Activated naive CD8-positive, alpha-beta T cell treated with anti-CD3 and anti-CD28 coated beads for 36 hours (primary cell): ENCODE results near the gene LAPTM4A. TPM values are rescaled to one million over a fixed set of nuclear protein-coding genes. Genes with fewer than 3 reads are reported as not detected.
"Not testable (repeated sequence)": the region's sequence is repeated elsewhere in the genome, so short reads cannot be mapped to it uniquely, and the experiment has no call there.

Source experiments
- DNase-seq: peaks from one replicate; pipeline ENCODE4 v3.0.0; 2021
- H3K27ac Mint-ChIP-seq: one replicate; pipeline ENCODE4 v1.8.0; 2022; ENCODE audit warnings: mild to moderate bottlenecking, moderate library complexity, mixed read lengths
- H3K27me3 Mint-ChIP-seq: one replicate; pipeline ENCODE4 v1.8.0; 2022; ENCODE audit warnings: mild to moderate bottlenecking, mixed read lengths
- H3K36me3 Mint-ChIP-seq: one replicate; pipeline ENCODE4 v1.8.0; 2021; ENCODE audit warnings: mild to moderate bottlenecking, mixed read lengths
- H3K4me1 Mint-ChIP-seq: one replicate; pipeline ENCODE4 v1.8.0; 2021; ENCODE audit warnings: mixed read lengths
- H3K4me3 Mint-ChIP-seq: one replicate; pipeline ENCODE4 v1.8.0; 2022; ENCODE audit warnings: mild to moderate bottlenecking, moderate library complexity, mixed read lengths
- H3K9me3 Mint-ChIP-seq: one replicate; pipeline ENCODE4 v1.8.0; 2022; ENCODE audit warnings: mixed read lengths
- total RNA-seq, 2 experiments: library from RNA; stranded (reverse); gene quantifications; one replicate each; pipeline ENCODE4 v1.2.3, GENCODE V29; 2021

The LAPTM4A gene
- total RNA-seq, 2 experiments from 2014 or later = 20.5 to 20.9 TPM

DNA sequence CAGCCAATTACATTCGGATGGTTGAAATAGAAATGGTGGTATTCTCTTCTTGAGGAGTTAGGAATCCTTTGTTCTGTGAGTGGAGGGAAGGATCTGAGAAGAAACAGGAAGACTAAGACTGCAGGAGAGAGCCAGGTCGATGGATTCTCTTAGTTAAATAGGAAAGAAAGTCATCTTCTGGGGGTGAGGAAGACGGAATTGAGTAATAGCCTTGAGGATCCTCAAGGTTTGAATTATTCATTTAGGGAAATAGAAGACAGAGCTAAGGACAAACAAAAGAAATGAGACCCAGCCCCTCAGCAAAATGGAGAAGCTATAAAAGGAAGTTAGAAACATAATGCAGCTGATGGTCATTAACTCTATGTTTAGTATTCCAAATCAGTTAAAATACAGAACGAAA, 1.8 kb downstream of the LAPTM4A start:
- Mint-ChIP-seq H3K36me3 (no peaks in the 10 kb centered on the region), H3K27me3 (no peaks in the 10 kb centered on the region), H3K27ac (no peak overlapping the region), H3K4me3 (no peak overlapping the region), H3K9me3 (no peaks in the 10 kb centered on the region), H3K4me1 (peaks cover 27% of the 10 kb centered on the region)
- DNase-seq = no peak

DNA sequence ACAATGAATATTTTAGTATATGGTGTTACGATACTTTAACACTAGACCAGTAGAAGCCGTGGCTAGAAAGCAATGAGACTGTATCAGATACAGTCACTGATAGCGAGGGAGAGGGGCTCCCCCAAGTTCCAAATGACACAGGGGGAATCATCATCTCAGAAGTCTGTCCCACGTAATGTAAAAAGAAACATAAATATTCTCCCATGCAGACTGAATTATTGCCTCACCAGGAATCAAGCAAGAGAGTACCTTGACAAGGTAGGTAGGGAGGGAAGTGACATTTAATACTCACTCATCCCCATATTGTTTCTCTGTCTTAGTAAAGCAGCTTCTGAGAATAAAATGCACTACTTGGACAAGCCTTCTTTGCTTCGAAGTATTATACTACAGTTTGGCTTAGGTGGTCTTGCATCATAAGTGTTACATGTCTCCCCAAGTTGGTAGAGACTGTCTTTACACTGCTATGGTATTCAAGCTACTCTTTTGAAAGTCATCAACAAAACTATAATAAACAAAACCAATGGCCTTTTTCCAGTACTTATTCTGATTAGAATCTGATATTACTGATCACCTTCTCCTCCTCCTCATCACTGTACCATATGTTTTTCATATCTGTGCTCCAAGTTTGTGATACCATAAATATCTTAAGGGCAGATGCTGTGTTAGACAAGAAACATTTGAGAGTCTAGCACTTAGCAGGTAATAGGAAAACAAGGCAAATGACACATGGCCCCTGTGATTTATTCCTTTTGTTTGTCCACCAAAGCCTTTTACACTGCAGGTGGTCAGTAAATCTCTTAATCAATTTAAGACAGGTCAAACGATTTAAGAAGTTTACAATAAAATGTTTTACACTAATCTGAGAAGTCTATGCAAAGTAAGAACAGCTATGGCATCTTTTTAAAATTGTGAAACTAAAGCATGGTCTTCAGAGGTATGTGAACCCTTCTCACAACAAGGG, 2.7 kb downstream of the LAPTM4A start:
- H3K9me3 Mint-ChIP-seq = no peaks in the 10 kb centered on the region

DNA sequence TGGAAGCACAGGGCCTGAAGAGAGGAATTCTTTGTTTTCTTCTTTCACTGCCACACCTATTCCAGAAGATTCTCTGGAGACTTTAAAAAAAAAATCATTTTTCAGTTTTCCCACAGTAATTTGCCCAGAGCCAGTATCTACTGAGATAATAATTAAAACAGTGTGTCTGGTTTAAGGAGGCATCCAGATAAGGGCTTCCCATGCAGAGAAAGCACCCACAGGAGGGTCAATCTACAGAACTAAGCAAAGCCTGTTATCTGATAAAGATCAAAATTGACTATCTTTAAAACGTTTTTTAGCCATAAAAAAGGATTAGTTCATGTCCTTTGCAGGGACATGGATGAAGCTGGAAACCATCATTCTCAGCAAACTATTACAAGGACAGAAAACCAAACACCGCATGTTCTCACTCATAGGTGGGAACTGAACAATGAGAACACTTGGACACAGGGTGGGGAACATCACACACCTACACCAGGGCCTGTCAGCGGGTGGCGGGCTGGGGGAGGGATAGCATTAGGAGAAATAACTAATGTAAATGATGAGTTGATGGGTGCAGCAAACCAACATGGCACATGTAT, 5.6 kb downstream of the LAPTM4A start:
- H3K9me3 Mint-ChIP-seq, H3K4me3 Mint-ChIP-seq, H3K36me3 Mint-ChIP-seq, H3K27ac Mint-ChIP-seq, DNase-seq, H3K27me3 Mint-ChIP-seq: not testable (repeated sequence)
- H3K4me1 Mint-ChIP-seq = peaks cover 31% of the 10 kb centered on the region

More for the DNA sequence above, 2.7 kb downstream of the LAPTM4A start:
- no peak overlapping the region for H3K4me3 Mint-ChIP-seq
- peaks cover 31% of the 10 kb centered on the region for H3K4me1 Mint-ChIP-seq
- DNase-seq = no peak
- H3K36me3 Mint-ChIP-seq = no peaks in the 10 kb centered on the region
- no peaks in the 10 kb centered on the region for H3K27me3 Mint-ChIP-seq
- H3K27ac Mint-ChIP-seq = no peak overlapping the region

DNA sequence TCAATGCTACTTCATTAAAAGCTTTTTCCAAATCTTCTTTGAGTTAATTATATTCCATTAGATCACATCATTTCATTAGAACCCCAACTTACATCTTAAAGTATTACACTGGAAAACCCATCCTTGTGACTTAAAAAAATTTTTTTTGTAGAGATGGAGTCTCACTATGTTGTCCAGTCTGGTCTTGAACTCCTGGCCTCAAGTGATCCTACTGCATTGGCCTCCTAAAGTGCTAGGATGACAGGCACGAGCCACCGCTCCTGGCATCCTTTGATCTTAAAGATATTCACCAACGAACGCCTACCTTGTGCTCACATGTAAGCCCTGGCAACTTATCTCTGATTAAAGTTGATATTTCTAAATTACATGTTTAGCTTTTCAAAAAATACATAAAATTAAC, 6.7 kb downstream of the LAPTM4A start:
- Mint-ChIP-seq H3K4me1 (peaks cover 25% of the 10 kb centered on the region), H3K27me3 (no peaks in the 10 kb centered on the region), H3K27ac (no peak overlapping the region), H3K36me3 (peaks cover 7% of the 10 kb centered on the region), H3K4me3 (no peak overlapping the region), H3K9me3 (no peaks in the 10 kb centered on the region)
- no peak for DNase-seq

DNA sequence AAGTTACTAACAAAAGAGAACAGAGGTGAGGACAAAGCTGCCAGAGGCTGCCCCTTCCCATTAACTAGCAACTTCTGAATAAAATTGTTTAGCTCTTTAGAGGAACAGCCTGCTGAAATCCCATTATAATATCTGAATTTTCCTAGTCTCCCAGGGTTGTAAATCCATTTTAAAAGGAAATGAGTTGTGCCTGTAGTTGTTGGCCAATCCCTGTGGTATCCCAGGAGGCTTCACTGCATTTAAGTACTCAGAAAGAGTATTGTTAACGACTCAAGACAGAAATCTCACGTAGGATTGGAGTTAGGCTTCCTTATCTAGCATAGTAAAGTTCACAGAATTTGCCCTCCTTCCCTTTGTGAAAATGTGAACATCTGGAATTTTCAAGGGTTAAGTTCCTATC, 8.9 kb downstream of the LAPTM4A start:
- no peak for DNase-seq
- Mint-ChIP-seq H3K27ac (no peak overlapping the region), H3K27me3 (no peaks in the 10 kb centered on the region), H3K4me3 (no peak overlapping the region), H3K4me1 (peaks cover 6% of the 10 kb centered on the region), H3K9me3 (no peaks in the 10 kb centered on the region), H3K36me3 (peaks cover 8% of the 10 kb centered on the region)

DNA sequence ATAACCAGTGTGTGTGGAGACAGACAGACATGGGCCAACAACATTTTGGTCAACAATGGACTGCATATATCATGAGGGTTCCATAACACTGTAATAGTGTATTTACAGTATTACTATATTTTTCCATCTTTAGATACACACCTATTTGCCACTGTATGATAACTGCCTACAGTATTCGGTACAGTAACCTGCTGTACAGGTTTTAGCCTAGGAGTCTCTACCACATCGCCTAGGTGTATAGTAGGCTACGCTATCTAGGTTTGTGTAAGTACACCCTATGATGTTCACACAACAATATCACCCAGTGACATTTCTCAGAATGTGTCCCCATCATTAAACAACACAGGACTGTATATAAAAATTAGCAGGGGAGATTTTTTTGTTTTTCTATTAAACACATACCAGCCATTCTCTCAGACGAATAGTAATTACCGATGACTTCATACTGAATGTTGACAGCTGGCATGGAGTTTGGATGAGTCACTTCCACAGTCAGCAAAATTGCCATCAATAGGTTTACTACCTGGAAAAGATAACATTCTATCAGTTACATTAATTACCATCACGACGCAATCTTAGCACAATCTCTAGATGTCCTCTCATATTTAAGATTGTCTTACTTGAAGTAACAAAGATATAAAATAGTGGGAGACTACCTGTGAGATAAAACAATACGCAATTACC, 10.8 kb downstream of the LAPTM4A start:
- Mint-ChIP-seq H3K36me3 (peaks cover 14% of the 10 kb centered on the region), H3K9me3 (no peaks in the 10 kb centered on the region), H3K27ac (no peak overlapping the region), H3K4me1 (peaks cover 6% of the 10 kb centered on the region), H3K4me3 (no peak overlapping the region), H3K27me3 (no peaks in the 10 kb centered on the region)
- DNase-seq = no peak

DNA sequence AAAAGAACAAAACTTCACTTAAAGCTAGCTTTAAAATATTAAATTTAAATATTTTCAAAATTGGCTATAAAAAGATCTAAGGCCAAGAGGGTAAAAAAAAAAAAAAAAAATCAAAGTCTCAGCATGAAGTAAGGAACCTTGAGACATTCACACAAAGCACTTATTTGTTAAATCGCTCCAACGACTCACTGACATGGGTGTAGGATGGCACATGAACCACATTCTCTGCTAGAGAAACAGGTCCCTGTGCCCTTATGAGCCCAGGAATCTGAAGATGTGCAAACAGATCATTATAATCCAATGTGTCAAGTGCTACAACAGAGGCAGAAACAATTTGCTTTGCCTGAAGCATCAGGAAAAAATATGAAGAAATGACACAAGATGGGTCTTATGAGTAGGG, 13.8 kb downstream of the LAPTM4A start:
- no peaks in the 10 kb centered on the region for H3K27me3 Mint-ChIP-seq
- H3K4me1 Mint-ChIP-seq = peaks cover 2% of the 10 kb centered on the region
- no peak overlapping the region for H3K27ac Mint-ChIP-seq
- H3K36me3 Mint-ChIP-seq = peaks cover 18% of the 10 kb centered on the region
- no peak overlapping the region for H3K4me3 Mint-ChIP-seq
- DNase-seq = no peak
- H3K9me3 Mint-ChIP-seq = no peaks in the 10 kb centered on the region

DNA sequence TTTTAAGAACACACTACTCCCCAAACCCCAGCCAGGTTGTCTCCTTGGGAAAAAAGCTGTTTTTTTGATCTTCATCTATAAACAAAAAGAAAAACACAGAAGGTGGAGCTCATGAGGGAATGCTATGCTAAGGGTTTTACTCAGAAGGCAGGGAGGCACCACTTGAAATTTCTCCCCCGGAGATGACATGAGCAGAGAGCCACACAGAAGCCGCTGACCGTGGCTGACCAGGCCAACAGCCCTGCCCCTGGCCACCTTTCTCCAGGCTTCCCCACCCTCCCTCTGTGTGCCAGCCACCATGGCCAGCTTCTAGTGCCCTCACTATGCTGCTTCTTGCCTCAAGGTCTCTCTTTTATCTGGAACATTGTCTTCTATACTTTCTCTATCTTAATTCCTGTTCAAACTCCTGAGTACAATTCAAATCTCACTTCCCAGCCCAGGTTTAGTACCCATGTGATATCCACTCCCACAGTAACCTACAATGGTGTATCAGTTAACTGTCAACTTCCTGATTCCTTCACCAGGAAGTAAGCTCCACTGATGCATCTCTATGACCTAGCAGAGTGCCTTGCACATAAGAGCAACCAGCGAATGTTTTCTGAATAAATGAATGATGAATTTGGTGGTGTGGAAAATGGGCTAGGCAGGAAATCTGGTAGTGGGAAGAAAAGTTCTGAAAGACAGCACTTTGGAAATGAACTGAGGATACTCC, 15.3 kb downstream of the LAPTM4A start:
- H3K4me3 Mint-ChIP-seq = no peak overlapping the region
- peak overlapping the region; percentile 62 for H3K27ac Mint-ChIP-seq
- peaks cover 29% of the 10 kb centered on the region for H3K36me3 Mint-ChIP-seq
- H3K27me3 Mint-ChIP-seq = no peaks in the 10 kb centered on the region
- DNase-seq = no peak
- H3K9me3 Mint-ChIP-seq = no peaks in the 10 kb centered on the region
- peaks cover 2% of the 10 kb centered on the region for H3K4me1 Mint-ChIP-seq

DNA sequence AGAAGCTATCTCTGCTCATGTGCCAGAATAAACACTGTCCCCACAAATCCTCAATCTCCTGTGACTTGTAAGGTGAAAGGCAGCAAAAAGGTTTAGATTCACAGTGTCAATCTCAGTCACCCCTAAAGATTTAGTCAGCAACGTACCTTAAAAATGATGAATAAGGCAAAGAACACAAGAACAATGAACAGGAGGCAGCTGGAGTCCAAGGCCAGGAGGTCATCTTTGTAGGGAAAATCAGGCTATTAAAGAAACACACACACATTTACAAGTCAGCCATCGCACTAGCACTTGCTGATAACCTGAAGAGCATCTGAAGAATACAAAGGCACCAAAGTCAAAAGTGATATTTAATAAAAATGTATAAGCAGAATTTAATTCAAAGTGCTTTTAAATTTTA, 16.6 kb downstream of the LAPTM4A start:
- H3K4me1 Mint-ChIP-seq = peaks cover 2% of the 10 kb centered on the region
- H3K27ac Mint-ChIP-seq = no peak overlapping the region
- H3K4me3 Mint-ChIP-seq = no peak overlapping the region
- DNase-seq = no peak
- H3K27me3 Mint-ChIP-seq = no peaks in the 10 kb centered on the region
- H3K9me3 Mint-ChIP-seq = peaks cover 3% of the 10 kb centered on the region
- peaks cover 34% of the 10 kb centered on the region for H3K36me3 Mint-ChIP-seq

DNA sequence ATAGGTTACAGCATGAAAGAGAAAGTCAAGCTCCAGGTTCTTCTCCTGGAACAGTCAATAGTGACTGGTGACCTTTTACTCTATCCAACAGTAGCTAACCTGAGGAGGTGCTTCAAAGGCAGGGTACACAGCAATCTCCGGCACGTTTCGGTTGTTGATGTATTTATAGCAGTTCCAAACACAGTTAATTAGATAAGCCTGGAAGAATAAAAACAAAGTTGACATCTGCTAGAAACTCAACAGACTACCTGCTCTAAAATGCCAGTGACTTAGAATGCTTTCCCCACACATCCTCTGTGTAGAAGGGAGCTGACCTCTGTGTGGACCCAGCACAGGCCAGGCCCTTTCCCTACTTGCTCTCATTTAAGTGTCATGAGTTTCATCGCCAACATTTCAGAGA, 17.2 kb downstream of the LAPTM4A start:
- Mint-ChIP-seq H3K27ac (no peak overlapping the region), H3K27me3 (no peaks in the 10 kb centered on the region), H3K9me3 (peaks cover 4% of the 10 kb centered on the region), H3K4me1 (peaks cover 2% of the 10 kb centered on the region), H3K4me3 (no peak overlapping the region), H3K36me3 (peaks cover 41% of the 10 kb centered on the region)
- no peak for DNase-seq

DNA sequence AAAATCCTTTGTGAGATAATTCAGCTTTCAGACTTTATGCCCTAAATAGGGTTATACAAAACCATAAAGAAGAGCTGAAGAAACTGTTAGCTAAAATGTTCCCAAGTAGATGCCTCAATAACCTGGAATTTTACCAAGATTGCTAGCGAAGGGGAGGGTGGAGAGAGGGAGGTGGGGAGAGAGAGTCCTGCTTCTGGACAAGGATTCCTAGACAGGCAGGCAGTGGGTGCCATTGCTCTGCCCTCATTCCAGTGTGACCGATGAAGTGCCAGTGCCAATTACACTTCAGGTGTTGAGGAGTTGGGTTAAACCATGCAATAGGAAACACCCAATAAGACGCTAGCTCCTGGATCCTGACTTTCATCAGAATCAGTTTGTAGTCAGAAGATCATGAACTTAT, 18.1 kb downstream of the LAPTM4A start:
- H3K36me3 Mint-ChIP-seq = peaks cover 48% of the 10 kb centered on the region
- no peak overlapping the region for H3K4me3 Mint-ChIP-seq
- peaks cover 2% of the 10 kb centered on the region for H3K4me1 Mint-ChIP-seq
- H3K9me3 Mint-ChIP-seq = peaks cover 4% of the 10 kb centered on the region
- no peak for DNase-seq
- H3K27me3 Mint-ChIP-seq = no peaks in the 10 kb centered on the region
- H3K27ac Mint-ChIP-seq = no peak overlapping the region

DNA sequence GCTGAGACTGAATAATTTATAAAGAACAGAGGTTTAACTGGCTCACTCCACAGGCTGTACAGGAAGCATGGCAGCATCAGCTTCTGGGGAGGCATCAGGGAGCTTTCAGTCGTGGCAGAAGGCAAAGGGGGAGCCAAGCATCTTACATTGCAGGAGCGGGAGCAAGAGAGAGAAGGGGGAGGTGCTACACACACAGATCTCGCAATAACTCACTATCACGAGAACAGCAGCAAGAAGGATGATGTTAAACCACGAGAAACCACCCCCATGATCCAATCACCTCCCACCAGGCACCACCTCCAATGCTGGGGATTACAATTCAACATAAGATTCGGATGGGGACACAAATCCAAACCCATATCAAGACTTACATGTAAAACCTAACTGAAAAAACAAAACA, 21.2 kb downstream of the LAPTM4A start:
- Mint-ChIP-seq H3K27me3 (no peaks in the 10 kb centered on the region), H3K27ac (no peak overlapping the region), H3K9me3 (peaks cover 4% of the 10 kb centered on the region), H3K36me3 (peaks cover 50% of the 10 kb centered on the region), H3K4me1 (no peaks in the 10 kb centered on the region), H3K4me3 (no peak overlapping the region)
- no peak for DNase-seq

DNA sequence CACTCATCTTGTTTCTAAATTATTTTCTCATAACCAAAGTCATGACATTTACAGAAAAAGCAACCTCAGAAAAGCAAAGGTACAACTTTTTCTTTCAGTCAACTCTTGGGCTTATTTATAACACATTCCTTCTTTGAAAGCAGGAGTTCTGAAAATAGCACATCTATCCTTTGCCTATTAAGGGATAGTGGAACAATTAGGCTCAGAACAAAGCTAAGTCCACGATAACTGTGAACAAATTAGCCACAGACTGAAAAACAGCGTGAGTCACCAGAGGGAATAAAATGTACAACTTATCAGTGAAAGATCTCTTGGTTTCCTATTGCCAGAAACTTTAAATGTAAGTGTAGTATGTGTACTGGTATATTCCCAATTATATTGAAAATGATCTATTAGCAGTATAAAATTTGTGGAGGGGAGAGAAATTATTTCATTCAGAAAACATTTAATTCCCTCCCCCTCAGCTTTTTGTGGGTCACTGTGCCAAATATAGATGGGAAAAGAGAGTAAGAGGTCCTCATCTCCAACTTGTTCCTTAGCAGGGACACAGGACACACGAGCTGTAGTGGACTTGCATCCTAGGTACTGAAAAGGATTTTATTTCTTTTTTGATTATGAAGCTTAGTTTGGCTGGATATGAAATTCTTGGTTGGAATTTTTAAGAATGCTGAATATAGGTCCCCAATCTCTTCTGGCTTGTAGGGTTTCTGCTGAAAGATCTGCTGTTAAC, 23.6 kb downstream of the LAPTM4A start:
- Mint-ChIP-seq H3K36me3 (peaks cover 52% of the 10 kb centered on the region), H3K9me3 (peaks cover 5% of the 10 kb centered on the region), H3K27ac (no peak overlapping the region)

DNA sequence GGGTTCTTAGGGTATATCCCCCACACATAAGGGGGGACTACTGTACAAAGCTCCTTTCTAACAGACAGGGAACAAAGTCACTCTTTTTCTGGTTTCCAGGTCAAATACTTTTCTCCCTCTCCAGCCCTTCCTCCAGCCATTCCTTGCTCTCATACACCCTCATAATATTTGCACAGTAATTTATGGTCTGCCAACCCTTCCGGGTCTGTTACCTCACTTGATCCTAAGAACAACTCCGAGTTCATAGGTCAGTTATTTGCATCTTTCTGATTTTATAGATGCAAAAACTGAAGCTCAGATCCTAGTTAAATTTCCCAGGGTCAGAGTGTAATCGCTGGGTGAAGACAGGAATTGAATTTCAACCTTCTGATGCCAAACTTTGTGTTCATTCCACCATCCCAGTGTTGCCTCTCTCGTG, 24.2 kb downstream of the LAPTM4A start:
- Mint-ChIP-seq H3K36me3 (peaks cover 49% of the 10 kb centered on the region), H3K4me1 (no peaks in the 10 kb centered on the region)

More for the DNA sequence above, 23.6 kb downstream of the LAPTM4A start:
- H3K27me3 Mint-ChIP-seq = no peaks in the 10 kb centered on the region
- DNase-seq = no peak
- H3K4me3 Mint-ChIP-seq = no peak overlapping the region
- no peaks in the 10 kb centered on the region for H3K4me1 Mint-ChIP-seq

More for the DNA sequence above, 24.2 kb downstream of the LAPTM4A start:
- H3K4me3 Mint-ChIP-seq = no peak overlapping the region
- H3K27me3 Mint-ChIP-seq = no peaks in the 10 kb centered on the region
- H3K27ac Mint-ChIP-seq = no peak overlapping the region
- no peak for DNase-seq
- H3K9me3 Mint-ChIP-seq = peaks cover 6% of the 10 kb centered on the region
